ENCODE measurements around the gene DNAJB6.

DNA sequence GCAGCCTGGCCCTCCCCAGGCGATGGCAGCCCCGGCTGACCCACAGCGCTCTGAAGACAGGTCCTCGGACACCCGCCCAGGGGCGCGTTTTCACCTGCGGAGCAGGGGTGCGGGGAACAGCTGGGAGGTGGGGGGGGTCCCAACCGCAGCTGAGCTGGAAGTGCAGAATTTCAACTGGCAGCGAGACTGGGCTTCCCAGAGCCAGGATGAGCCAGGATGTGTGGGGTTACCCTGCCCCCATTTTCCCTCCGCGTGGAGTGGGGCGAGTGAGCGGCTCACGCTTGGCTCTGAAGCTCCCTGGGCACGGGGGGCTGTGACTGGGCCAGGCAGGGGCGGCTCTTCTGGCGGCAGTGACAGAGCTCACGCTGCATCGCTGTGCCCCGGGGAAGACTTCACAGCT, 70.2 kb downstream of the DNAJB6 start:
- TF ChIP-seq, protein P1, sequence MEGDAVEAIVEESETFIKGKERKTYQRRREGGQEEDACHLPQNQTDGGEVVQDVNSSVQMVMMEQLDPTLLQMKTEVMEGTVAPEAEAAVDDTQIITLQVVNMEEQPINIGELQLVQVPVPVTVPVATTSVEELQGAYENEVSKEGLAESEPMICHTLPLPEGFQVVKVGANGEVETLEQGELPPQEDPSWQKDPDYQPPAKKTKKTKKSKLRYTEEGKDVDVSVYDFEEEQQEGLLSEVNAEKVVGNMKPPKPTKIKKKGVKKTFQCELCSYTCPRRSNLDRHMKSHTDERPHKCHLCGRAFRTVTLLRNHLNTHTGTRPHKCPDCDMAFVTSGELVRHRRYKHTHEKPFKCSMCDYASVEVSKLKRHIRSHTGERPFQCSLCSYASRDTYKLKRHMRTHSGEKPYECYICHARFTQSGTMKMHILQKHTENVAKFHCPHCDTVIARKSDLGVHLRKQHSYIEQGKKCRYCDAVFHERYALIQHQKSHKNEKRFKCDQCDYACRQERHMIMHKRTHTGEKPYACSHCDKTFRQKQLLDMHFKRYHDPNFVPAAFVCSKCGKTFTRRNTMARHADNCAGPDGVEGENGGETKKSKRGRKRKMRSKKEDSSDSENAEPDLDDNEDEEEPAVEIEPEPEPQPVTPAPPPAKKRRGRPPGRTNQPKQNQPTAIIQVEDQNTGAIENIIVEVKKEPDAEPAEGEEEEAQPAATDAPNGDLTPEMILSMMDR (IDR thresholded peaks at IDR 0.05) = no peak
- TF ChIP-seq EP300 (IDR thresholded peaks at IDR 0.05) = no peak
